Stomach (tissue), 4 donors: Measurements from ENCODE around the gene GCN1.

Experiments
- CTCF ChIP-seq, 7 experiments: fragments of 450-650 bp in 4 of 7; fragments of 200-600 bp in 3 of 7; sonication (generic) in 3 of 7; IDR thresholded peaks; one replicate each; pipeline ENCODE4 v1.5.1; 2016 to 2019; ENCODE audit warnings: antibody characterized with exemption in 7 of 7, control low read depth in 2 of 7, mild to moderate bottlenecking in 1 of 7
- EP300 ChIP-seq: sonication (generic); formaldehyde crosslinking; IDR thresholded peaks from one replicate; pipeline ENCODE4 v1.6.1; 2017; ENCODE audit warnings: antibody characterized with exemption
- POLR2A ChIP-seq, 4 donors: fragments of 450-650 bp; IDR thresholded peaks; one replicate each; pipeline ENCODE4 v1.6.1; 2016; ENCODE audit warnings: antibody characterized with exemption in 4 of 4, control low read depth in 2 of 4, mild to moderate bottlenecking in 1 of 4, moderate library complexity in 1 of 4
- POLR2AphosphoS5 ChIP-seq, 3 donors: sonication (generic); formaldehyde crosslinking; IDR thresholded peaks; one replicate each; pipeline ENCODE4 v1.6.1; 2016; ENCODE audit warnings: antibody characterized with exemption in 3 of 3

GRCh38 chr12:120194534-120195395 lies at the start of gene GCN1:
- TF ChIP-seq POLR2A (IDR thresholded peaks at IDR 0.05) (peak in 1 of 4 donors; percentile 74), POLR2AphosphoS5 (IDR thresholded peaks at IDR 0.05) (peak; percentile 90 to 98 (median 96)), CTCF (IDR thresholded peaks at IDR 0.05) (no peak), EP300 (no peak)
